ENCODE data around the gene MAPKAP1.
A peak's percentile ranks its signal among the peaks of the same experiment; 100 is the strongest.
"Not testable (repeated sequence)": the region's sequence is repeated elsewhere in the genome, so short reads cannot be mapped to it uniquely, and the experiment has no call there.

MAPKAP1 gene

DNA sequence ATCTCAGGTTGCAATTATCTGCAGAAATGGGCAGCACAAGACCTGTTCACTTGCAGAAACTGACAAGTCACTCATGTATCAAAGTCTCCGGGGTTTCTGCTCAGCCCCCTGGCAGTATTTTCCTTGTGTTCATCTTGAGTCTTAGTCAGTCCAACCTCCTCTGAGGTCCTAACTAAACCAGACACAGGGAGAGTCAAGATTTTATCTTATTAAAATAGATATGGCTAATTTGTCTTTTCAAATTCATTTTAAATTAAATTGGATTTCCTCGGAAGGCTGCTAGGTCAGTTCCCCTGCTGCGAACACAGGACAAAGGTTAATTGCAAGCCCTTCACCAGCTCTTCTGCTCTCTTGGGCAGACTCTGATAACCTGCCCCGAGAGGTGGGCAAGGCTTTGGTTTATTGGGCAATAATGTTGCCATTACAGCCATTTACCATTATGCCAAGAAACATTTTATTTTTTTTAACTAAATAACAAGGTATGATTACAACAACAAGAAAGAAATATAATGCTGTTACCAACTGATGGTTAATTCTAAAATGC is 103.5 kb downstream of the MAPKAP1 start:
- DNase-seq (ENCODE audit: low spot score), result no peak

DNA sequence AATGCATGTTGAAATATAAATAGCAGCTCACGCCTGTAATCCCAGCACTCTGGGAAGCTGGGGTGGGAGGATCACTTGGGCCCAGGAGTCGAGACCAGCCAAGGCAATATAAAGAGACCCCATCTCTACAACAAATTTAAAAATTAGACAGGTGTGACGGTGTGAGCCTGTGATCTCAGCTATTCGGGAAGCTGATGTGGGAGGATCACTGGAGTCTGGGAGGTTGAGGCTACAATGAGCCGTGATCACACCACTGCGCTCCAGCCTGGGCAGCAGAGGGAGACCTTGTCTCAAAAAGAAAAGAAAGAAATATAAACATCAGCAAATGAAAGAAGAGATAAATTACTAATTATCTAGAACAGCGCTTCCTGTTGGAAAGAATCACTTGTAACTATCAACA is 105.0 kb downstream of the MAPKAP1 start:
- DNase-seq (ENCODE audit: low spot score), result no peak

DNA sequence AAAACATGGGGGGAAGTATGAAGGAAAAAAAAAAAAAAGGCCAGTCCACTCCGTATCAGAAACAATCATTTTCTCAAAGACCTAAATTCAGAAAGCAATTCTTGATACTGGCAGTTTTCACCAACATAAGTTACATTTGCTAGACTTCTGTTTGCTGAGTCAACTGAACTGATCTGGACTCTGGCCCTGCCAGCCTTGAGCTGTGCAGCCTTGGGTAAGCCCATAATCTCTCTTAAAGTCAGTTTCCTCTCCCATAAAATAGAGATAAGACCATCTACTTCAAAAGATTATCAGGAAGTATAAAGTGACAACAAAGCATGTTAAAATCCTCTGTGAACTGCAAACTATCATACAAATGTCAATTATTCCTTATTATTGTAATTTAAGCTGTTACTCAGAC is 106.8 kb downstream of the MAPKAP1 start:
- no peak for DNase-seq (ENCODE audit: low spot score)

DNA sequence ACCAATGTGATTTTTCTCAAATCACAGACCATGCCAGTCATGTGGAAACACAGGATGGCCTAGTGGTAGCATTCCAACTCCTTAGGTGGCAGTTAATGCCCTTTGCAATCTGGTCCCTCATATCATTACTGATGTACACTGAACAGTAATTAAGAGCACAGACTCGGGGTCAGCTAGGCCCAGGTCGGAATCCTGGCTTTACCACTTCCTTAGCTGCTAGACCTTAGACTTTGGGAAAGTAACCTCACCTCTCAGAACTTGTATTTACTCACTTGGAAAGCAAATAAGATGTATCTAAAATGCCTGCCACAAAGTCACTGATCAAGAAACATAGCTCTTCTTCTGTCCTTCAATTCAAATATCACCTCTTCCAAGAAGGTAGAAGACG is 112.8 kb downstream of the MAPKAP1 start:
- no peak for DNase-seq (ENCODE audit: low spot score)

DNA sequence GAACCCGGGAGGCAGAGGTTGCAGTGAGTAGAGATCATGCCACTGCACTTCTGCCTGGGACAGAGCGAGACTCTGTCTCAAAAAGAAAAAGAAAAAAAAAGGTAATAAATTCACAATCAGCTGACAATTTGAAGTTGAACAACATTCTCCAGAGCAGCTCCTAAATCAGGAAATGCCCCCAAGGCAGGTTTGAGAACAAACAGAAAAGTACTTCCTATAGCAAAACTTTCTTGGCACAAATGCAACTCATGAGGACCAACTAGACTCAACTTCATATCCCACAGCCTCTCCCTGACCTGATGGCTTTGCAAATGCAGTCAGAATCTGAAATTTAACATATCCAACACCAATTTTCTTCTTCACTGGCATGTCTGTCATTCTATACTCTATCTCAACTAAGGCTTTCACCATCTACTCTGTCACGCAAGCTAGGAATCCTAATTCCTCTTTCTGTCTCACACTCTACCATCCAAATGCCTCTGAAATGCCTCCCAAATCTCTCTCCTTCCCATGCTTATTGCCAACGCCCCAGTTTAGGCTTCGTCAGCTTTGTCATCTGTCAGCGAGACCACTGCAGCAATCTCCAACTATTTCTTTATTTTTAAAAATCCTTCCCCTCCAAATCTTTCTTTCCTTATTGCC is 113.3 kb downstream of the MAPKAP1 start:
- DNase-seq (ENCODE audit: low spot score), result no peak

DNA sequence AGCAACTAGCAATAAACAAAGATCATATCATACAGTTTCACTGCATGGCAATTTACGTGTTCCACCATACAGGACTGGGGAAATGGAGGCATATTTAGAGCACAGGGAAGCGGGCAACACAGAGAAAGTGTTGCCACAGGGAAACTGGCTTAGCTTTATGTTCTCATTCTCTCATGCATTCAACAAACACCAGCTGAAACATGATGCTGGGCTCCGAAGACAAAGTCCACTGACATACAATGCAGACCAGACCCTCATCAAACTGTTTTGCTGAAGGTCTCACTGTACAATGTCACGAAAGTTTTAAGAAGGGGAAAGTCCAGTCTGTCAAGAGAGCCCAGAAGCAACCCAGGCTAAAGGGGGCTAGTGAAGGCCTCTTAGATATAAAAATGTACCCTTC is 115.1 kb downstream of the MAPKAP1 start:
- no peak for DNase-seq (ENCODE audit: low spot score)

DNA sequence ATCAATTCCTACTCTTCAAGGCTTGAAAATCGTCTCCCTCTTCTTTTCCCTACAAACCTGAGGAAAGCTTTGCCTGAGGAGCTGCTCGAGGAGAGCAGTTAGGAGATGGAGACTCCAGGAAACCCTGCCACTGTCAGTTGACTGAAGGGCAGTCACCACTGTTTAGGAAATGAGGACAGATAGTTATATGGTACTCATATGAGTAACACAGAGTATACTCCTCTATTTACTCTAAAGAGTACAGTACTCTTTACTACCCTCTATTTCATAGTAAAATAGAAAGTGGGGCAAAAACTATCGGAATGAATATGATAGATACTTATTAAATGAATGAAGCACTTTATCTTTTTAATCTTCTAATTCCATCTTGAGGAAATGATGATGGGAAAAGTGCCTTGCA is 115.8 kb downstream of the MAPKAP1 start:
- DNase-seq (ENCODE audit: low spot score), result no peak

DNA sequence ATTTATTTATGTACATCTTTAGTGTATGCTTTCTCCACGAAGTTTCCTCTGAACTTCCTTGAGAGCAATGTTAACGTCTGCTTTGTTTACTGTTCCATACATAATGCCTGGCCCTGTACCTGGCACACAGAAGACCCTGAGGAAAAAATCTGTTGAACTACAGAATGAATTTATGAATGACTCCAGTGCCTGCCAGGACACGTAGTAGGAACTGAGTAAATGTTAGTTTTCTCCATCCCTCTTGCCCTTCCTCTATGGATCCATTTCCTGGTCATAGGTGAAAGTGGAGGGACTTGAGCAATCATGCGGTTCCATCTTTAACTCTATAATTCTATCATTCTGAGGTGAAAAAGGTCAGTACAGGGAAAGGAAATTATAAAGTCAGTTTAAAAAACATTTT is 117.7 kb downstream of the MAPKAP1 start:
- no peak for DNase-seq (ENCODE audit: low spot score)

DNA sequence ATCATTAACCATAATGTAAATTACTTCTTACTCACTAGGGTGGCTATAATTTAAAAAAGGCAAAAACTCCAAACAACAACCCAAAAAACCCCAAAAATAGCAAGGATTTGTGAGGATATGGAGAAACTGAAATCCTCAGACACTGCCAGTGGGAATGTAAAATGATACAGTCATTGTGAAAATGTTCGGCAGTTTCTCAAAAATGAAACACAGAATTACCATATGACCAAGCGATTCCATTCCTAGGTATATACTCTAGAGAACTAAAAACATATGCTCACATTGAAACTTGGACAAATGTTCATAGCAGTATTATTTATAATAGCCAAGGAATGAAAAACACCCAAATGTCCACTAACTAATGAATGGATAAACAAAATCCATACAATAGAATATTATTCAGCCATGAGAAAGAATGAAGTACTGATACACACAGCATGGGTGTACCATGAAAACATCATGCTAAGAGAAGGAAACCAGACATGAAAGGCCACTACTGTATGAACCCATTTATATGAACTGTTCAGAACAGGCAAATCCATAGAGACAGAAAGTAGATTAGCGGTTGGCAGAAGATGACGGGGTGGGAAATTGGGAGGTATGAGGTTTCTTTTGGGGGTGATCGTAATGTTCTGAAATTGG is 119.1 kb downstream of the MAPKAP1 start:
- no peak for DNase-seq (ENCODE audit: low spot score)

DNA sequence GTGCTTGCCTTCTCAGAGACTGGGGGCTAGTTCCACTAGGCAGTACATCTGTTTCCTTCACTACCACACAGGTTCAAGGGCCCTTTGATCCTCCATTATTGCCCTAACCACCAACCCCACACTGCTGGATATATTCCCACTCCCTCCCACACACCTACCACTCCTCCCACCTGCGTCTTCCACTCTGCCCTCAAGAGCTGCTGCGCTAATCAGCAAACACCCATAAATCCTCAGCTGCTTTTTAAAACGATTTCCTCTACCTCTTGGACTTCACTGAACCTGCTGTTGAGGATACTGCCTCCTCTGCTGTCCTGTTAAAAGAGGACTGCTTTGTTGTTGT is 120.9 kb downstream of the MAPKAP1 start:
- DNase-seq (ENCODE audit: low spot score), result no peak

DNA sequence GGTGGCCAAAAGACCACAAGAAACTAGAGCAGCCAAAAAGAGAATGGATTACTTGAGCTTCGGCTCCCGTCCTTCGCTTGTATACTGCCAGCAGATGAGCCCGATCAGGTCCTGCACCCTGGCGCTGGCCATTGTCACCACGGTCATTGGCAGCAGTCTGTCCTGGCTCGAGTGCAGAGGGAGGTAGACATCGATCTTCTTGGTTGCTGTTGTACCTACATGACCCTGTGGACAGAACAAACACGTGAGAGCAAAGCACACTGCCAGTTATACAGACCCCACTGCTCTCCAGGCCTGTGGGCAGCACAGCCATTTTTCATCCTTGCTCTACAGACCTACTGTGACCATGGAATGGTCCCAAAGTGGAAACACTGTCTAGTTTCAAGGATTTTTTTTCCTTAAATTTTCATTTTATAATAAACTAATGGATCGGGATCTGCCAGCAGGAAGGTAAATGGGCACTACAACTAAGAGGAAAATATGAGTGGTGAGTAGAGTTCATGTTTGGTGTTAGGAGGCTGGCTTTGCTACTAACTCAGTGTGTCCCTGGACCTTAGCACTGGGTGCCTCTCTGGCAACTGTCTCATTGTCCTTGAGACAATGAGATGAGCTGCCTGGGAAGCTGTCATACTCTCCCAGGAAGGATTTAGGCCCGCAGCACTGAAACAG is 121.4 kb downstream of the MAPKAP1 start:
- DNase-seq (ENCODE audit: low spot score), result no peak

DNA sequence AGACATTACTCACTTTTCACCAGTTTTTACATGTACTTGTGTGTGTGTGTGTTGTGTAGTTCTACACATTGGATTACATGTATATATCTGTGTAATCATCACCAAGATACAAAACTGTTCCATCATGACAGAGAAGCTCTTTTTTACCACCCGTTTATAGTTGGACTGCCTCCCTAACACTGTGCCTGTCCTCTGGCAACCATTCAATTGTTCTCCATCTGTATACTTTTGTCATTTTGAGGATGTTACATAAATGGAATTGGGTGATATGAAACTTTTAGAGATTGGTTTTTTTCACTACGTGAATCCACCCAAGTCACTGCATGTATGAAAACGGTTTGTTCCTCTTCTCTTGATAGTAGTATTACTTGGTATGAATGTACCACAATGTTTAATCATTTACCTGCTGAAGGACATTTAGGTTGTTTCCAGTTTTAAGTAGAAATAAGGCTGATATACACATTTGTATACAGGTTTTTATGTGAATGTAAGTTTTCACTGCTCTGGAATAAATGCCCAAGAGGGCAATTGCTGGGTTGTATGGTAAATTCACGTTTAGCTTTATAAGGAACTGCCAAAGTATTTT is 126.2 kb downstream of the MAPKAP1 start:
- no peak for DNase-seq (ENCODE audit: low spot score)

DNA sequence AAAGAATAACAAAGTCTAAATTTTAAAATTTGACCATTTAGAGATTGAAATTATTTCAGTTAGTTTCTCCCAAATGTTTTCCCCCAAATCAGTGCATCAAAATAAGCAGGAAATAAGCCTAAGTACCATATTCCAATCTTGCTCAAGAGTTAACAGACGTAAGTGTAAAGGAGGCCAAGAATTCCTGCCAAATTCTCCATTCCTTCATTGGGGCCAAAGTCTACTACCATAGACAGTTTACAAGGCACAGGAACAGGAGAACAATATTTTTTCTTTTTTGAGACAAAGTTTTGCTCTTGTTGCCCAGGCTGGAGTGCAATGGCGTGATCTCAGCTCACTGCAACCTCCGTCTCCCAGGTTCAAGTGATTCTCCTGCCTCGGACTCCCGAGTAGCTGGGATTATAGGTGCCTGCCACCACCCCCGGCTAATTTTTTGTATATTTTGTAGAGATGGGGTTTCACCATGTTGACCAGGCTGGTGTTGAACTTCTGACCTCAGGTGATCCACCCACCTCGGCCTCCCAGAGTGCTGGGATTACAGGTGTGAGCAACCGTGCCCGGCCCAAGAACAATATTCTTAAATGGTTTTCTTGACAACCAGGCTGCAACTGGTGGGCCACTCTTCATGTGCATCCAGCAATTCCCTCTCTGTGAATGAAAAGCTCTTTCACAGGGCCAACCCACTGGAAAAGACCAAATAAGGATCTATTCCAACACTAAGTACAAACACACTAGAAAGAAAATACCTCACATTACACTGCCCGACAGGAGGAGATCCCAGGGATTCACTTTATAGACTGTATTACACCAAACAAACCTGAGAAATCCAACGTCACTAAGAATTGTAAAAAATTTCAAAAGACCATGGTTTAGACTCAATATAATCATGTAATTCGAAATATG is 127.7 kb downstream of the MAPKAP1 start:
- no peak for DNase-seq (ENCODE audit: low spot score)

DNA sequence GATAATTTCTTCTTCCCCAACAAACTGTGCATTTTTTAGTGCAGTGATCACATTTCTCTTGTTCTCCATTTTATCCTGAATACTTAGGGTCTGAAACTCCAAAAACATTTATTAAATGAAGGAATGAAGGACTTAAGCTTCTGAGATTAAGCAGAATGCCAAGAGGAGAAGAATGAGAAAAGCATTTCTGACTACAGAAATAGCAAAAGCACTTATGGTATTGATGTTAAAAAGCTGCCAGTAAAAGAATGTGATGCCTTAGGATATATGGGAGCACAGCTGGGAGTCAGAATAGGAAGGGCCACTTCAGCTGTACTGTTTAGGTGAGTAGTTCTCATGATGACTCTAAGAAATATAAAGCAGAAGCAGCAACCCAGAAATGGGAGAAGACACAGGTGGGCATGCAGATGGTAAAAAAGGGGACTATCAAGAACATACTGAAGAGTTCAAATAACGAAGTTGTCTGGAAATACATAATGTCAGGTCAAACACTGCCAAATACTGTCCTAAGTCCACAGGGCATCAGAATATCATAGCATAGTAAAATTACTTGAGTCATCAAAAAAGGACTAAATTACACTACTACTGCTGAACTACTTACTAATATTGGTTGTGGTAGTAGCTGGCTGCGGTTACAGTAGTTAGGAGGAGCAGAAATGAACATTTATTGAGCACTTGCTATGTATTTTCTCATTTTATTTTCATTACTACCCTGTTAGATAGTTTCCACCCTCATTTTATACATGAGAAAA is 132.7 kb downstream of the MAPKAP1 start:
- DNase-seq (ENCODE audit: low spot score), result no peak

DNA sequence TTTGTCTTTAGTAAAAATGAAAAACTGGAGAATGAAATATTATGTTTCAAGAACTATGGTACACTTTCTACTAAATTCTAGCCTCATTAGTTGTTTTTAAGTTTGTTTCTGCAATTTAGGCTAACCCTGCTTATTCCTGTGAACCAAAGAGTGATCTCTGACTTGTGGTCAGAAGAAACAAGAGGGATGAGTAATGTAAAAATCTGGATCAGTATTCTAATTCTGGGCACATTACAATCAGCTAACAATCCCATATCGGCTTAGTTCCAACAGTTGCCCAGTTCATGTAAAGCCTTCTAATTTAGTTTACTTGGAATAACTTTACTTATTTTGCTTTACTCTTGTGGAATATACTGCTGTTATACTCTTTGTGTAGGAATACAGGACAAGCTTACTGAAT is 134.5 kb downstream of the MAPKAP1 start:
- DNase-seq (ENCODE audit: low spot score), result not testable (repeated sequence)

DNA sequence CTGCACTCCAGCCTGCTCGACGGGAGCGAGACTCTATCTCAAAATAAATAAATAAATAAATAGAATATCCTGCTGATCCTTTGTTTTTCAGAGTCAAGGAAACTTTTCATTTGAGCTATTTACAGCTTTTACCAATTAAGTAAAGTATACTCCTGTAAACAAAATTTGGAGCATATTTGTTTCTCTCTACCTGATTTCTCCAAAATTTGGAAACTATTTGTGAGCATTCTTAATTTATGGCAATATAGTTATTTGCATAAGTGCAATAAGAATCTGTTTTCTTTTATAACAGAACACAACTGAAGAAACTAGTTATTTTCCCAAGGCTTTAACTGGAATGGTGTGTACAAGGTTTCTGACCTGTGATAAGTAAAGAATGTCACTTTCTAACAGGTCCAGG is 135.2 kb downstream of the MAPKAP1 start:
- not testable (repeated sequence) for DNase-seq (ENCODE audit: low spot score)

DNA sequence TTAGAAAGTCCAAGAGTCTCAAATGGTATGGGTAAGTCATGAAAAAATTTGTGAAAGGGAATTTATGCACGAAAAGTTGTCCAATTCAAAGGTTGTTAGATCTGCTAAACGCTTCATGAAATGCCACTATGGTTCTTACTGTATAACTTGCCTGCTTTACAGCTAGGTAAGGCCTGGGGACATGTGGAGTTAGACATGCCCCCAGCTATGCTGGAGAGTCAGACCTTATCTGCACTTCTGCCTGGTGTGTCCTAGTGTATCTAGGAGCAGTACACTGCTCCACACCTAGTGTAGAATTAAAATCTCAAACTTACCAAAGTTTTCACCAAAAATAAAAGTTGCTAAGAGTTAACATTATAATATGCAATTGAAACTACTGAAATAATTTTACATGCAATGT is 136.8 kb downstream of the MAPKAP1 start:
- DNase-seq (ENCODE audit: low spot score), result no peak

DNA sequence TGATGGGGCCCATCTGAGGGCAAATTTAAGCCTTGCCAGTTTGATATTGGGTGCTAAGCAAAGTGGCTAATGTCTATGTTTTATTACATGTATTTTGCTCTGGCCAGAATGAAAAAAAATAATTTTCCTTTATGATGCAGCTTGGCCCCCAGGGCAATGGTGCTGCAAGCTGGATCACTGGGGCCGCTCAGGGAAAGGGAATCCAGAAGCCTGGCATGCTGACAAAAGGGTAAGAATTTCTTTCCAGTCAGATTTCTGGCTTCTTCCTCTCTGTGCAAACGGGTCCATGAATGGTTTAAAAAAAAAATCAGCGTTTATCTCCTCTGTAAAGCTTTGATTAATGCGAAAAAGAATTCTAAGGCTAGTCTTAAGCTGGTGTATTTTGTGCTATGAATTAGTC is 138.4 kb downstream of the MAPKAP1 start:
- DNase-seq (ENCODE audit: low spot score), result no peak

DNA sequence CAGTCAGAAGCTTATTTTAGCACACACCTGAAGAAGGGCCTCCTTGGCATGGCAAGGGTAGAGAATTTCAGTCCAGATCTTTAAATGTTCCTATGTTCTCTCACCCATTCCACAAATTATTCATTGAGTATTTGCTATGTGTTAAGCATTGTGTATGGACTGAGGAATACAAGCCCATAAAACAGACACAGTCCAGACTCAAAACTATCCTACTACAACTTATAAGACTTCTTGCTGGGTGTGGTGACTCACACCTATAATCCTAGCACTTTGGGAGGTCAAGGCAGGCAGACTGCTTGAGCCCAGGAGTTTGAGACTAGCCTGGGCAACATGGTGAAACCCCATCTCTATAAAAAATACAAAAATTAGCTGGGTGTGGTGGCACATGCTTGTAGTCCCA is 141.0 kb downstream of the MAPKAP1 start:
- not testable (repeated sequence) for DNase-seq (ENCODE audit: low spot score)

DNA sequence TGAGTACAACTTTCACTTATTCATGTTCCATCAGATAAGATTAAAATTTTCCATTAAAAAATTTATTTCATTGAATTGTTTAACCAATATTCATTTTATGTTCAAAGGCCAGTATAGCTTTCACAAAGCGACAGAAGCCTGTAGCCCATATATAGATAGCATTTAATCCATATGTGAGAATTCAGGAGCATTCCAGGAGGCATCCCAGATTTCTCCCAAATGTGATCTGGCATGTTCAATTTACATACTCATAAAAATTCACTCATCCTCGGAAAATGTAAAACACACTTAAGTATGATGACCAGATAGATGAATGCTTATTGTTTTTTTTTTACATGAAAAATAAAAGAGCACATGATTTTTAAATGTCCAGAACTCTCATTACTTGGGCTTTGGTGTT is 141.9 kb downstream of the MAPKAP1 start:
- DNase-seq (ENCODE audit: low spot score), result no peak

DNA sequence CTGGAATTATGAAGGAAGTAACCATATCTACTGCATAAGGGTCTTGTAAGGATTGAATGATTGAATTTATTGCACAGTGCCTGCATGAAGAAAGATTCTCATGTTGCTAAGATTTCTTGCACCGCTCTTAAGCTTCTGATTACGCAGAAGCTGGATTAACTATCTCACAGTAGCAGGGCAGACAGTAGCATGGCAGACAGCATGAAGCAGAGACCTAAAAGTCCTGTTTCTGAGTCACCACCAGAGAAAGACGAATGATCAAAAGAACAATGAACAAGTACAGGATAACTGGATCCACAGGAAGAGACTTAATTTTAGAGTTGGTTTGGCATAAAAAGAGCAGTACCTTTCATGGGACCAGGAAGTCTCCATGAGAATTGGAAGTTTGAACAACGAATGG is 142.4 kb downstream of the MAPKAP1 start:
- DNase-seq (ENCODE audit: low spot score), result peak; percentile 41
